ENCODE measurements around the gene FGFR2.

FGFR2 gene

GRCh38 chr10:121639416-121639815 lies 41.2 kb upstream of the FGFR2 start:
- no peak for TF ChIP-seq MAX (IDR thresholded peaks at IDR 0.05)
- no peak for TF ChIP-seq NFIC (IDR thresholded peaks at IDR 0.05)
- no peak for TF ChIP-seq TAF1 (IDR thresholded peaks at IDR 0.05; ENCODE audit: low read depth)
- TF ChIP-seq REST (IDR thresholded peaks at IDR 0.05; ENCODE audit: low read depth) = no peak
- TF ChIP-seq CEBPB (IDR thresholded peaks at IDR 0.05) = no peak
- no peak for TF ChIP-seq CREB1 (IDR thresholded peaks at IDR 0.05; ENCODE audit: low read depth)

- no peak for TF ChIP-seq RAD21 (IDR thresholded peaks at IDR 0.05; ENCODE audit: low read depth)
- no peak for TF ChIP-seq TEAD4 (IDR thresholded peaks at IDR 0.05)
- no peak for TF ChIP-seq TAF1 (IDR thresholded peaks at IDR 0.05; ENCODE audit: low read depth)
- TF ChIP-seq USF1 (IDR thresholded peaks at IDR 0.05) = no peak
- no peak for TF ChIP-seq CREB1 (IDR thresholded peaks at IDR 0.05; ENCODE audit: low read depth)
- TF ChIP-seq EGR1 (IDR thresholded peaks at IDR 0.05) = no peak
- TF ChIP-seq ZBTB7A (IDR thresholded peaks at IDR 0.05; ENCODE audit: low read depth) = no peak
- TF ChIP-seq EP300 (IDR thresholded peaks at IDR 0.05; ENCODE audit: borderline replicate concordance) = no peak
- TF ChIP-seq MAX (IDR thresholded peaks at IDR 0.05) = no peak
- TF ChIP-seq YY1 (IDR thresholded peaks at IDR 0.05; ENCODE audit: low read depth) = no peak
- TF ChIP-seq TCF12 (IDR thresholded peaks at IDR 0.05; ENCODE audit: low read depth) = no peak
- TF ChIP-seq FOXM1 (IDR thresholded peaks at IDR 0.05; ENCODE audit: borderline replicate concordance, low read depth) = no peak
- TF ChIP-seq REST (IDR thresholded peaks at IDR 0.05; ENCODE audit: low read depth) = no peak
- TF ChIP-seq CEBPB (IDR thresholded peaks at IDR 0.05) = no peak
- TF ChIP-seq NFIC (IDR thresholded peaks at IDR 0.05) = no peak
These were observed 39.2 kb upstream of the FGFR2 start for GRCh38 chr10:121637437-121637836.

DNA sequence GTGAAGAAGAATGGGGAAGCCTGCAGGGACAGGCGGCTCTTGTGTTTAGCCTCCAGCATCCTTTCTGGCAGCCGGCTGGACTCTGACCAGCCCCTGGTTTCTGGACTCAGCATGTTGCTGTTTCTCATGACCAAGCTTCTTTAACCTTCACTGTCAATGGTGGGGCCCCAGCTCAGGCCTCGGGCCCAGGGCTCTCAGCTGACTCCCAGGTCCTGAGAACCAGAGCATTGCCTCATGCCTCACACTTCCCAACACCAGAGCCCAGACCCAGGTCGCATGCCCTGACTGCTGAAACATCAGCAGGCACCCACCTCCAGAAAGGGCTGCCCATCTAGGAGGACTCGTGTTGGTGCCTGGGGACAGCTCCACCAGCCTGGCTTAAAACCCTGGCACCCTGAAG lies 34.8 kb upstream of the FGFR2 start:
- no peak for TF ChIP-seq REST (IDR thresholded peaks at IDR 0.05; ENCODE audit: low read depth)
- no peak for TF ChIP-seq USF1 (IDR thresholded peaks at IDR 0.05)
- TF ChIP-seq TAF1 (IDR thresholded peaks at IDR 0.05; ENCODE audit: low read depth) = no peak
- TF ChIP-seq FOXM1 (IDR thresholded peaks at IDR 0.05; ENCODE audit: borderline replicate concordance, low read depth) = no peak
- no peak for TF ChIP-seq ZBTB7A (IDR thresholded peaks at IDR 0.05; ENCODE audit: low read depth)
- TF ChIP-seq MAX (IDR thresholded peaks at IDR 0.05) = no peak
- no peak for TF ChIP-seq CREB1 (IDR thresholded peaks at IDR 0.05; ENCODE audit: low read depth)
- no peak for TF ChIP-seq TEAD4 (IDR thresholded peaks at IDR 0.05)
- no peak for TF ChIP-seq EP300 (IDR thresholded peaks at IDR 0.05; ENCODE audit: borderline replicate concordance)
- TF ChIP-seq EGR1 (IDR thresholded peaks at IDR 0.05) = no peak
- no peak for TF ChIP-seq CEBPB (IDR thresholded peaks at IDR 0.05)
- TF ChIP-seq YY1 (IDR thresholded peaks at IDR 0.05; ENCODE audit: low read depth) = no peak
- no peak for TF ChIP-seq RAD21 (IDR thresholded peaks at IDR 0.05; ENCODE audit: low read depth)
- TF ChIP-seq NFIC (IDR thresholded peaks at IDR 0.05) = no peak
- TF ChIP-seq TCF12 (IDR thresholded peaks at IDR 0.05; ENCODE audit: low read depth) = no peak

DNA sequence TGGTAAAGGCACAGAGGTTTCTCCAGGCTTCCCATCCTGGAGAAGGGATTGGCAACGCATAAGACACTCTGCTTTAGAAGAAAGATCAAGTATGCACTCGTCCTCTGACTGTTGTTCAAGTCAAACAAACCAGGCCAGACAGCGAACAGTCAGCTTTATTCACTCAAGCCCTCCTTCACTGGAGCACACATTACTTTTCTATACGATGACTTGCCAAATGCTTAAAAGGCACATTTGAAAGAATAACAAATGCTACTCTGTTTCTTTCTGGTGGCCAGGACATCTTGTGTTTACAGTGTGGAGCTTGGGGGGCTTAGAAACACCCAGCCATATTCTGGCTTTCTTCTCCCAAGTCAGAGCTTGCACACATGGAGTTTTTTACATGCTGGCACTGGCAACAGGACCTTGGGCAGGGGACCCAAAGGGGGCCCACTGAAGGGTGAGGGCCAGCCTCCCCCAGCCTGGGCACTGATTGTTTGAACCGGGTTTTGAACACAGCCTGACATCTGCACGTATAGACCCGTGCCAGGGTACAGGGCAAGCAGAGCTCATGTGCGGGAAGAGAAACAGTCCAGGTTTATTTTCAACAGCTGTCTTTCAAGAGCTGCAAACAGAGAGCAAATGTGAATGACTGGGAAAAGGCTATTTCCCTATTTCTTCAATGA lies 33.3 kb upstream of the FGFR2 start:
- TF ChIP-seq CREB1 (IDR thresholded peaks at IDR 0.05; ENCODE audit: low read depth) = no peak
- TF ChIP-seq NFIC (IDR thresholded peaks at IDR 0.05) = no peak

Measured in Ishikawa (cell line).